Right kidney (tissue), 1 donor: ENCODE measurements around the gene FOXA2.
A peak's percentile ranks its signal among the peaks of the same experiment; 100 is the strongest.

Experiments used
- DNase-seq: peaks from one replicate; pipeline ENCODE4 v3.0.0-alpha.2; 2016

FOXA2 gene

GRCh38 chr20:22583773-22584521 is 425 bp downstream of the FOXA2 start:
- no peak for DNase-seq

GRCh38 chr20:22582964-22583772 is 1.2 kb downstream of the FOXA2 start:
- DNase-seq: peak; percentile 67

- peak; percentile 67 for DNase-seq
Observed at GRCh38 chr20:22582386-22582963, 1.9 kb downstream of the FOXA2 start.

GRCh38 chr20:22581437-22582385 is 2.7 kb downstream of the FOXA2 start:
- DNase-seq: peak; percentile 54

GRCh38 chr20:22579711-22580697 is 4.4 kb downstream of the FOXA2 start:
- DNase-seq: no peak

- DNase-seq: no peak
Observed at GRCh38 chr20:22579119-22579427, 5.3 kb downstream of the FOXA2 start.

- peak; percentile 52 for DNase-seq
Observed at GRCh38 chr20:22578221-22579118, 5.9 kb downstream of the FOXA2 start.

GRCh38 chr20:22577515-22578220 is 6.7 kb downstream of the FOXA2 start:
- no peak for DNase-seq

GRCh38 chr20:22576733-22577514 is 7.4 kb downstream of the FOXA2 start:
- no peak for DNase-seq

- no peak for DNase-seq
Observed at GRCh38 chr20:22576273-22576672, 8.1 kb downstream of the FOXA2 start.

- no peak for DNase-seq
Observed at GRCh38 chr20:22575737-22576136, 8.6 kb downstream of the FOXA2 start.

GRCh38 chr20:22575087-22575721 is 9.2 kb downstream of the FOXA2 start:
- no peak for DNase-seq

GRCh38 chr20:22574545-22575086 is 9.8 kb downstream of the FOXA2 start:
- no peak for DNase-seq

GRCh38 chr20:22572491-22572890 is 11.9 kb downstream of the FOXA2 start:
- no peak for DNase-seq

- DNase-seq: no peak
Observed at GRCh38 chr20:22572023-22572422, 12.3 kb downstream of the FOXA2 start.

GRCh38 chr20:22569353-22569752 is 15.0 kb downstream of the FOXA2 start:
- DNase-seq: no peak

- DNase-seq: peak; percentile 65
Observed at GRCh38 chr20:22568872-22569344, 15.5 kb downstream of the FOXA2 start.
